PC-9 (cell line): ENCODE measurements around the gene LARGE2. TPM values are rescaled to one million over a fixed set of nuclear protein-coding genes. Genes with fewer than 3 reads are reported as not detected.

ENCODE experiments used
- BruUV-seq: library from RNA; stranded (reverse); fragments of 400-500 nt; replicated peaks from 2 replicates; lab custom pipeline; 2021; lab: Mats Ljungman, UMichigan
- CTCF ChIA-PET: fragments of 300-600 bp; sonication (Branson Sonifier 250); formaldehyde crosslinking; loops from one replicate; lab custom pipeline; 2022; ENCODE audit warnings: antibody characterized with exemption; lab: Charles Lee
- POLR2A ChIA-PET: fragments of 300-600 bp; sonication (Branson Sonifier 250); formaldehyde crosslinking; loops from one replicate; lab custom pipeline; 2022; ENCODE audit warnings: antibody characterized with exemption; ENCODE audit not compliant: unreplicated experiment; lab: Charles Lee
- DNase-seq, 2 experiments: peaks; one replicate each; pipeline versions ENCODE4 v3.0.0 to v3.0.0-alpha.2; 2015 to 2022; ENCODE audit warnings: mixed read lengths in 1 of 2
- H2AFZ ChIP-seq: fragments of 200-600 bp; sonication (generic); 2 replicates; pipeline ENCODE4 v1.8.1; 2017; ENCODE audit warnings: antibody characterized with exemption
- H3F3A ChIP-seq: fragments of 200-600 bp; sonication (generic); 2 replicates; pipeline ENCODE4 v1.8.1; 2017; ENCODE audit warnings: antibody characterized with exemption, mild to moderate bottlenecking, low read depth; ENCODE audit not compliant: insufficient read depth
- H3K27ac ChIP-seq: fragments of 200-600 bp; sonication (generic); 2 replicates; pipeline ENCODE4 v1.6.1; 2016; ENCODE audit warnings: mixed run types
- H3K27me3 ChIP-seq: fragments of 200-600 bp; sonication (generic); 2 replicates; pipeline ENCODE4 v1.6.1; 2016; ENCODE audit warnings: low read depth, mixed run types; ENCODE audit not compliant: insufficient read depth
- H3K36me3 ChIP-seq: fragments of 200-600 bp; sonication (generic); 2 replicates; pipeline ENCODE4 v1.6.1; 2016; ENCODE audit warnings: low read depth, mixed run types
- H3K4me1 ChIP-seq: fragments of 200-600 bp; sonication (generic); replicated peaks from 2 replicates; pipeline ENCODE4 v1.6.1; 2016; ENCODE audit warnings: mixed run types; ENCODE audit not compliant: insufficient read depth
- H3K4me2 ChIP-seq: fragments of 200-600 bp; sonication (generic); 2 replicates; pipeline ENCODE4 v1.6.1; 2017; ENCODE audit warnings: mixed run types
- H3K4me3 ChIP-seq: fragments of 200-600 bp; sonication (generic); 2 replicates; pipeline ENCODE4 v1.6.1; 2016; ENCODE audit warnings: mixed run types
- H3K79me2 ChIP-seq: fragments of 200-600 bp; sonication (generic); 2 replicates; pipeline ENCODE4 v1.6.1; 2017; ENCODE audit warnings: low read depth, mixed run types
- H3K9me2 ChIP-seq: fragments of 200-600 bp; sonication (generic); 2 replicates; pipeline ENCODE4 v1.8.1; 2017; ENCODE audit warnings: mild to moderate bottlenecking; ENCODE audit not compliant: insufficient read depth
- H3K9me3 ChIP-seq: fragments of 200-600 bp; sonication (generic); 2 replicates; pipeline ENCODE4 v1.8.1; 2016; ENCODE audit warnings: low read depth; ENCODE audit not compliant: insufficient read depth
- H4K20me1 ChIP-seq: fragments of 200-600 bp; sonication (generic); 2 replicates; pipeline ENCODE4 v1.8.1; 2017; ENCODE audit not compliant: insufficient read depth
- EZH2 ChIP-seq: fragments of 200-600 bp; sonication (generic); IDR thresholded peaks from 2 replicates; pipeline ENCODE4 v1.8.0; 2017; ENCODE audit warnings: antibody characterized with exemption, low read depth
- intact Hi-C: fragments of 100-400 bp; cut with micrococcal nuclease; formaldehyde crosslinking; loops from one replicate; pipeline ENCODE4 v1.10.0; 2022; ENCODE audit not compliant: unreplicated experiment
- total RNA-seq: library from RNA; stranded (reverse); gene quantifications from 2 replicates; pipeline ENCODE4 v1.2.3, GENCODE V29; 2021
- TF ChIP-seq, protein P1 (sequence below): fragments of 200-600 bp; sonication (generic); conservative IDR thresholded peaks from 2 replicates; pipeline ENCODE4 v1.6.1; 2017; ENCODE audit warnings: mixed run types, antibody characterized with exemption, mild to moderate bottlenecking, moderate library complexity

Gene LARGE2
- total RNA-seq, 1 experiment from 2014 or later = 2.6 TPM

DNA sequence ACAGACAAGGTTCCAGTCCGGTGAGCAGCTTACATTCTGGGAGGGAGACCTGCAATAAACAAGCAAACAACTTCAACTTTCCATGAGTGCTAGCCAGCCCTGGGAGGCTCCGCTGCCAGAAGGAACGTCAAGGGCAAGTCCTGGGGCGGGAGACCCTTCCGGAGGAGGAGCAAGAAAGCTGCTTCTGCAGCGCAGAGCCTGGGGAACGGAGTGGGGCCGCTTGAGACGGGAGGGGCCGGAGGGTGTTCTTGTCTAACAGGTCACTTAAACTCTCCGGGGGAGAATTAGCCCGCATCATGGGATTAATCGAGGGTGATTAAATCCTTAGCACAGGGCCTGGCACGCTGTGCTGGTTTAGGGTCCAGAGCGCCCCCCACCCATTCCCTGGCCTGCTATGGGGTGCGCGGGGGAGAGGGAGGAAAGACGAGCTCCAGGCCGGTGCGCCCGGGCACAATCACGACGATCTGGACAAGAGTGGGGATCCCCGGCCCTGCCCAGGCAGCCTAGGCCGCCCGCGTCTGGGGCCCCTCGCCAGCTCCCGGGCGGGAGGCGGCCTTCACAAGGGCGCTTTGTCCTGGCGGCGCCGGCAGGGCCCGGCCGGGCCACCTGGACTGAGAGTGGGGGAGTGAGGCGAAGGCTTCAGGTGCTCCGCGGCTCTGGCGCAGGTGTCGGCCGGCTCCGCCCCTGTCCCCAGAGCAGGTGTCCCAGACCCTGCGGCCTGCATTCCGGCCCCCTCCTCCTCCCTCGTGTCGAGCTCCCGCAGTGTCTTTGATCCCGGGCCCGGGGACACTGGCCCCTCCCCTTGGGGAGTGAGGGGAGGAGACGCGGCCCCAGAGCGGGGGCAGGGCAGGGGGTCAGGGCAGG is 663 bp upstream of the LARGE2 start:
- ChIA-PET POLR2A (interaction anchor here (0.6 kb wide), 1 partner anchor 238 kb away, joined by 4 read pairs; no protein-coding TSS in a partner anchor), CTCF (interaction anchor here (0.6 kb wide), 1 partner anchor 20 kb away, joined by 4 read pairs; no protein-coding TSS in a partner anchor)
- no peaks in the 10 kb centered on the region for H3K9me2 ChIP-seq
- DNase-seq = peak; percentile 59 to 74
- H3F3A ChIP-seq = peaks cover 26% of the 10 kb centered on the region; the same call in 1 of the 2 replicates
- peak overlapping the region; percentile 85 for H2AFZ ChIP-seq
- H3K4me2 ChIP-seq = peak overlapping the region; percentile 89
- H3K36me3 ChIP-seq = no peaks in the 10 kb centered on the region
- intact Hi-C loops = no loop called here
- no peaks in the 10 kb centered on the region for H3K27me3 ChIP-seq
- H4K20me1 ChIP-seq = no peaks in the 10 kb centered on the region
- H3K4me3 ChIP-seq = peak overlapping the region; percentile 72
- H3K4me1 ChIP-seq = peaks cover 2% of the 10 kb centered on the region; the same call in 1 of the 2 replicates
- no peak overlapping the region for H3K27ac ChIP-seq
- H3K79me2 ChIP-seq = peaks cover 8% of the 10 kb centered on the region
- TF ChIP-seq EZH2 = no peak
- TF ChIP-seq, protein P1, sequence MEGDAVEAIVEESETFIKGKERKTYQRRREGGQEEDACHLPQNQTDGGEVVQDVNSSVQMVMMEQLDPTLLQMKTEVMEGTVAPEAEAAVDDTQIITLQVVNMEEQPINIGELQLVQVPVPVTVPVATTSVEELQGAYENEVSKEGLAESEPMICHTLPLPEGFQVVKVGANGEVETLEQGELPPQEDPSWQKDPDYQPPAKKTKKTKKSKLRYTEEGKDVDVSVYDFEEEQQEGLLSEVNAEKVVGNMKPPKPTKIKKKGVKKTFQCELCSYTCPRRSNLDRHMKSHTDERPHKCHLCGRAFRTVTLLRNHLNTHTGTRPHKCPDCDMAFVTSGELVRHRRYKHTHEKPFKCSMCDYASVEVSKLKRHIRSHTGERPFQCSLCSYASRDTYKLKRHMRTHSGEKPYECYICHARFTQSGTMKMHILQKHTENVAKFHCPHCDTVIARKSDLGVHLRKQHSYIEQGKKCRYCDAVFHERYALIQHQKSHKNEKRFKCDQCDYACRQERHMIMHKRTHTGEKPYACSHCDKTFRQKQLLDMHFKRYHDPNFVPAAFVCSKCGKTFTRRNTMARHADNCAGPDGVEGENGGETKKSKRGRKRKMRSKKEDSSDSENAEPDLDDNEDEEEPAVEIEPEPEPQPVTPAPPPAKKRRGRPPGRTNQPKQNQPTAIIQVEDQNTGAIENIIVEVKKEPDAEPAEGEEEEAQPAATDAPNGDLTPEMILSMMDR = no peak
- BruUV-seq = no TSS peak
- no peaks in the 10 kb centered on the region for H3K9me3 ChIP-seq

GRCh38 chr11:45924036-45924915 is 1.8 kb downstream of the LARGE2 start:
- BruUV-seq = no TSS peak
- TF ChIP-seq EZH2 = no peak
- TF ChIP-seq, protein P1 = no peak
- H3F3A ChIP-seq = peaks cover 14% of the 10 kb centered on the region; the same call in 1 of the 2 replicates
- H3K4me2 ChIP-seq = no peak overlapping the region
- no peaks in the 10 kb centered on the region for H3K36me3 ChIP-seq
- POLR2A ChIA-PET = no interaction called here
- no peaks in the 10 kb centered on the region for H3K9me3 ChIP-seq
- H3K27me3 ChIP-seq = no peaks in the 10 kb centered on the region
- H2AFZ ChIP-seq = no peak overlapping the region
- DNase-seq = no peak
- no peak overlapping the region for H3K4me3 ChIP-seq
- intact Hi-C loops = no loop called here
- no peaks in the 10 kb centered on the region for H3K79me2 ChIP-seq
- H3K9me2 ChIP-seq = no peaks in the 10 kb centered on the region
- no peak overlapping the region for H3K27ac ChIP-seq
- H4K20me1 ChIP-seq = no peaks in the 10 kb centered on the region
- no peaks in the 10 kb centered on the region for H3K4me1 ChIP-seq
- CTCF ChIA-PET = interaction anchor here (0.5 kb wide), 1 partner anchor 79 kb away, joined by 4 read pairs; no protein-coding TSS in a partner anchor

DNA sequence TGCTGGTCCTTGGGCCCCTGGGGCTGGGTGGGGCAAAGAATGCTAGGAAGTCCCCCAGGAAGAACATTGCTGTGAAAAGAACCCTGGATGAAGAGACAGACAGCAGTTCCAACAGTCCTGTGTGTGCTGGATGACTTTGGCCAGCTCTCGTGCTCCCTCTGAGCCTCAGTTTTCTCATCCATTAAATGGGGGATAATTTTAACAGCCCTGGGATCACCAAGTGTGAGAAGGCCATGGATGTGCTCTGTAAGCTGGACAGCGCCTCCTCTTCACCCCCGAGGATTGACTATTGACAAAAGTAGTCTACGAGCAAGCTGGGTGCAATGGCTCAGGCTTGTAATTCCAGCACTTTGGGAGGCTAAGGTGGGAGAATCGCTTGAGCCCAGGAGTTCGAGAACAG is 2.5 kb downstream of the LARGE2 start:
- intact Hi-C loops = no loop called here
- Histone ChIP-seq H3K4me1 (0 out of 2 replicates have a peak, but pooled peaks cover 1% of the 10 kb centered on the region), H2AFZ (no peak overlapping the region), H3K9me2 (no peaks in the 10 kb centered on the region), H4K20me1 (0 out of 2 replicates have a peak, but pooled peaks cover 4% of the 10 kb centered on the region), H3K27me3 (no peaks in the 10 kb centered on the region), H3K9me3 (no peaks in the 10 kb centered on the region), H3K36me3 (no peaks in the 10 kb centered on the region), H3K27ac (no peak overlapping the region), H3K79me2 (no peaks in the 10 kb centered on the region), H3K4me2 (no peak overlapping the region), H3F3A (peaks cover 12% of the 10 kb centered on the region; the same call in 1 of the 2 replicates), H3K4me3 (no peak overlapping the region)
- CTCF ChIA-PET = interaction anchor here (0.5 kb wide), 1 partner anchor 80 kb away, joined by 4 read pairs; no protein-coding TSS in a partner anchor
- POLR2A ChIA-PET = no interaction called here
- no peak for TF ChIP-seq EZH2
- TF ChIP-seq, protein P1 = no peak
- no TSS peak for BruUV-seq
- DNase-seq = no peak
